Fibroblast of skin of left biceps (primary cell): ENCODE results near the gene ADAM22.

Source experiments
- DNase-seq, 2 experiments: peaks; one replicate each; pipeline ENCODE4 v3.0.0-alpha.2; 2013; ENCODE audit warnings: low read depth in 2 of 2

The ADAM22 gene

DNA sequence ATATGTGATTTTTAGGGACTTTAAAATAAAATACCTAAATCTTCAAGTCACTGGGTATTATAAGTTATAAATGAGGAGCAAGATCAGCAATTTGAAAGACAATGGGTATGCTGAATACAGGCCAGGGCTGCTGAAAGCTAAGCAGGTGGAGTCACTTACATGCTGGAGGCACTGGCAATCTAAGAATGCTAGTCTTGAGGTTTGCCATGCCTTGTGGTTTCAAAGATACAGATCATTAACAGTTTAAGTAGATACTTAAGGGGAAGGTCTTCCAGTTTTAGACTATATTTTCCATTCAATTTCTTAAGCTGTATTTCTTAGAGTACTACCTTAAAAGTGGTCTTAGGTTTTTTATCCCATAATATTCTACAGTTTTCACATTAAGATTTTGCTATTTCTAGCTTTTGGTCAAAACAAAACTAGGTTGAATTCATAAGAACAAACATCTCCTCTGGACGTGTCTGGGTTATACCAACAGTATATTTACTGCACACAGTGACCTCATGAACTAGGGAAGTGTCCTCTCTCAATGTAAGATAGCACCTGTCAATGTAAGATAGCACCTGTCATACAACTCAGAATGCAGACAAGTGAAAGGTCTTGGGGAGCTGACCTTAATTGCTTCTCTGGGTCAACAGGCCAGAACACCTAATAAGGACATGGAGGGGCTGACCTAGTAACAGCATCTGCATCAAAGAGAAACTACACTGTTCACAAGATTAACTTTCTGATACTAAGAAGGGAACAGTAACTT is 283.8 kb downstream of the ADAM22 start:
- no peak for DNase-seq

DNA sequence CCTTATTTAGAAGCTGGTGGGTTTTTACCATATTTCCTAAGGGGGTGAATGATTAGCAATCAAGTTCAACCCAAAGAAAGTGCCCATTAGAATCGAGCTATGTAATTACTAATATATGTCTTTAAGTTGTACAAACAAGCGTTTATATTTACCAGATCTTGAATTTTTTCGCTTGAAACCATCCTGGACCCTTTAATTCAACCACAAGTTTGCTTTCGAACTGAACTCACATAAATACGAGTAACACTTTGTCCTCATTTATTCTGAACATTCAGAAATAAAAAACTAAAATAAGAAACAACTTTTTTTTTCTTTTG is 284.3 kb downstream of the ADAM22 start:
- no peak for DNase-seq

DNA sequence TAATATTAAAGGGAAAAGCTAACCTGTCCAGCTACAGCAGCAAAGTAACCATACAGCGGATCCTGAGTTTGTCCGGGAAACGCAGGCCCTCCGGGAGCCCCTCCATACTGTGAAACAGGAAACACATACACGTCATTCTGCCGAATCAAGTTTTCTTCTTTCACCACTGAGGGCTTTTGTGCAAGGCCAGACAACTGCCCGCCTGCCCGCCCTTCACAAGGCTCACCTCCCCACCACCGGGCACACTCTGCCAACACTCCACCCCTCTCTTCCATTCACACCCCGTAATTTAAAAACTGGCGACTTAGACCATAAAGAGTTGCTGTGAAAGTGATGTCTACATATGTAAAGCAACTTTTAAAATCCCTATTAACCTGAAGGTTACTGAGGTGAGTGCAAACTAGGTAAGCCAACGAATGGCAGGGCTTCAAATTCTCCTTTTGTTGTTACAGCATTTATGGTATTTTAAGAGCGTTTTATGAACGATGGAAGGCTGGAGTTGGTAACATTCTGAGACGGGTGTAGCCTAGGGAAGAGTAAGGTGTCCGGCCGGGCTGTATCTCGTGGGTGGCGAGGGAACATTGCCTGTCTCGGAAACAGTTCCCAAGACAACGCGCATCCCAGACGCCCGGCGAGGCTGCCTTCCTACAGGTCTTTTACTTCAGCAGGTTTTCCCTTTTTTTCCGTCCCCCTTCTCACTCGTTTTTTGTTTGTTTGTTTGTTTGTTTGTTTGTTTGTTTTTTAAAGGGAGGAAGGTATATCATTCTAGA is 285.0 kb downstream of the ADAM22 start:
- no peak for DNase-seq

DNA sequence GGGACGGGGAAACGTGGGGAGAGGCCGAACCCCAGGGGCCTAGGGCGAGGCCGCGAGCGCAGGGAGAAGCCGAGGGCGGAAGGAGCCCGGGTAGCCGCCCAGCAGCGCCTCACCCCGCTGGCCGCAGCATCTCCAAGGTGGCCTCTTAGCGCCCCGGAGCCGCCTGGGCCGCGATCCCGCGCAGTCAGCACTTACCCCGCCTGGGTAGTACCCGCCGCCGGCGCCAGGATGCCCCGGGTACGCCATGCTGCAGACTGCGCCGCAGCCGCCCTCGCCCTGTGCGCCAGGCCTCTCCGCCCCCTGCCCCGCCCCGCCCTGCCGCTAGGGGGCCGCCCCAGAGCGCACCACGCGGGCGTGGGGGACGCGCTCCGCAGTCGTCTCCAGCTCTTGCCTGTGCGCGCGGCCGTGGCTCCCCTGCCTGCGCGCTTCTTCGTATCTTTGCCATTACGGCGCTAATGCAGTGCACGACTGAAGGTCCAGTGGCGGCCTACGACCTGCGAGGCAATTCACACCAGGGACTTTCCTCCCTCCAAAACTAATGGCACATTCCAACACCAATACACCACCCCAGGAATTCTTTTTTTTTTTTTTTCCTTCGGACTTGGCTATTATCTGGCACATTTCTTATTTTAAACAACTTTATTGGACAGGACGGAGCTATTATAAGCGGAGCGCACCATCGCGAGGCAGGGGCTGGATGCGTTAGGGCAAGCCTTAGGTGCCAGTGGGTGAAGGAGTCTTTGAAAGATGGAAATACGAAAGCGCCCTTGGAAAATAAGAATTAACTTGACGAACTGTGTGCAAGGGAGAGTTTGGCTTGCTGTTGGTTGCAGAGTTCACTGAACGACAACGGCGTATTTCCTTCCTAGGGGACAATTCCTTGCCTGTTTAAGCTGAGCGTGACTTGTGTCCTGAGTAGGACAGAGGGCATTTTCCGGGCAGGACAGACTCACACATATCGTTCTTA is 286.0 kb downstream of the ADAM22 start, which contains the start of gene SRI:
Gene SRI (minus strand): TSS at position 258 of the 967 bp plus-strand sequence. CDS start 12 bp downstream, at position 246.
- peak; percentile 55 to 60 for DNase-seq

DNA sequence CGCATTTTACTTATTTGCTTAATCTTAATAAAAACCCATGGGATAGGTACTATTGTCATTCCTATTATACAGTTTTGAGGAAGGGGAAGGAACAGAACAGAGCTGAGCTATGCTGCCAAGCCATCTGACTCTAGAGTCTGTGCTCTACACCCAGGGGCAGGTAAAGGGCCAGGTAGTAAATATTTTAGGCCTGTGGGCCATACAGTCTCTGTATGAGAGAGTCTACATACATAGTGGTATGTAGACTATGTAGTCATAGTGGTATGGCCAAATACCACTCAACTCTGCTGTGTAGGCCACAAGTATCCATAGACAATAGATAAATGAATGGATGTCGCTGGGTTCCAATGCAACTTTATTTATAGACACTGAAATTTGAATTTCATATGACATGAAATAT is 289.2 kb downstream of the ADAM22 start:
- no peak for DNase-seq

DNA sequence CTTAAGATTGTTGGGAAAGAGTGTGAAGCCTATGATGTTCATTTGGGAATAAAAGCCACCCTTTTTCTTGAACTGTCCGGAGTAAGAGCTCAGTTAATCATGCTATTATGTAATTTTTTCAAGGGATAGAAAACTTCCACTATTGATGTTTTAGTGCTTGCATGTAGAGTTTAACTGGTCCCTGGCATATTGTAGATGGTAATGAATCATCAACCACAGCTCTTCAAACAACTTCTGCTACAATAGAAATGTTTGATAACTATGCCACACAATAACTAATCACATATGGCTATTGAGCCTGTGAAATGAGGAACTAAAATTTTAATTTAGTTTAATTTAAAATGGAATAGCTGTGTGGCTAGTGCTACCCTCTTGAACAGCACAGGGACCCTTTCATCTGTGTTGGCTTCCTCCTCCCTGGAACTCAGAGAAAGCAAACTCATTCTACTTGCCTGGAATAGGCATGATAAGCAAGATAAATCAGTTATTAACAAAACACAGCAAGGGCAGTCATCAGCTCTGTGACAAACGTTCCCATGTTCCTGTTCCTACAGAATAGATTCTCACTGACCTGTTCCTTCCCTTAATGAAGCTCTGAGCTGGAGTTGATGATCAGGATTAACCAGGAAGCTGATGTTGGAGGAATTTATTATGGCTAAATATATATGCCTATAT is 290.7 kb downstream of the ADAM22 start:
- DNase-seq: no peak

DNA sequence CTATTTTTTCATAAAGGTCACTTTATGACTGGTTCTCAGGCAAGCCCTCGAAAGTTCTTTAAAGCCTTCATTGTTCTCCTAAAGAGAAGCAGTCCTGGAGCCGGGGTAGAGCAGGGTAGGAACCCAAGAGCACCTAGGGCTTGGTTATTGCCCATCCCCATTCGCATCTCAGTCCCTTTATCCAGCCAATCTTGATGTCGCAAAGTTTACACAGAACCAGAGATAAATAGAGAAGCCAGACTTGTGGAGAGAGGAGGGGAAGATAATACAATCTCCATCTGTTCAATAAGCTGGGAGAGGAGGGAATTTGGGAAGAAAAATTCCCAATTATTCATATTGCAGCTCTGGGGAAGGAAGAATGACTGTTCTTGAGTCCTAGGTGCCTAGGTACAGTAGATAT is 292.1 kb downstream of the ADAM22 start:
- no peak for DNase-seq

DNA sequence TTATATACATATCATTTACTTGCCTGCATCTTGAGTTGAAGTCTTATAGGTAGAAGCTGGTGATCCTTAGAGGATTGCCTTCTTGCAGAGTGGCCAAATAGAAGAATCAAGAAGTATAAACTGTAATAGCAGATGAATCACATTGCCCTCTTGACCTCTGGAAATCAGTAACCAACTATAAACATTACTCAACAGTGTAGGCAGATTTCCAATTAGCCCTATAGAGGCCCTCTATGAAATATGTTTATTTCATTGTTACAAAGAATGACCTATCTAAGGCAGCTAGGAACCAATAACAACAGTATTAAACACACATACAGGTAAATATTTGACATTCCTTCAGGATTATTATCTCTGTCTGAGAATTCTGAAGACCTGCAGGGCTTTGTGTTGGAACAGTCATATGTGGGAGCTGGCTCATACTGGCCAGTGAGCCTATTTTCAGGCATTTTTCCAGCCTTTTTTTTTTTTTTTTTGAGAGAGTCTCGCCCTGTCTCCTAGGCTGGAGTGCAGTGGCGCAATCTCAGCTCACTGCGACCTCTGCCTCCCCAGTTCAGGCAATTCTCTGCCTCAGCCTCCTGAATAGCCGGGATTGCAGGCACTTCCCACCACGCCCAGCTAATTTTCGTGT is 292.9 kb downstream of the ADAM22 start:
- peak in 1 of 2 experiments; percentile 26 for DNase-seq

DNA sequence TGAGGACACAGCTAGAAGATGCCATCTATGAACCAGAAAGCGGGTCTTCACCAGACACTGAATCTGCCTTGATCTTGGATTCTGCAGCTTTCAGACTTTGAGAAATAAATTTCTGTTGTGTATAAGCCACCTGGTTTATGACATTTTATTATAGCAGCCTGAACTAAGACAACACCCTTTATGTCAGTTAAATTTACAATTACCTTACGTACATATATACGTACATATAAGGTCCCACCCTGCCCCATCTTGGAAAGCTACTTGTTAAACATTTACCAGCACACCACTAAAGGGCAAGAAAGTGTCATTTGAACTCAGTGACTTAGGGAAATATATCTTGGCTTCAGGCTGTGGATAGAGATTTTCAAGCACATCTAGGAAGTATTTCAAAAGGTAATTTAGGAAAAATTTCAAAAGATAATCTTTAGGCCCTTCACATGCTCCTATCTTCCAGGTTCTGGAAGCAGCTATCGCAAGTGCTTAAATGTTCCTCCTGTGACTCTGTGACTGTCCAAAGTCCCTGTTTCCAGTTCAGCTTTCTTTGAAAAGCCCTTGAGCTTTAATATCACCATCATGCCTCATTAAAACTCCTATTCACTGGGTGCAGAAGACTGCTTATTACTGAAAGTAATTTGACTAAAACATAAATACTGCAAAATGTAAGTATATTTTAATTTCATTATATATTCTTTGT is 295.4 kb downstream of the ADAM22 start:
- DNase-seq: no peak

DNA sequence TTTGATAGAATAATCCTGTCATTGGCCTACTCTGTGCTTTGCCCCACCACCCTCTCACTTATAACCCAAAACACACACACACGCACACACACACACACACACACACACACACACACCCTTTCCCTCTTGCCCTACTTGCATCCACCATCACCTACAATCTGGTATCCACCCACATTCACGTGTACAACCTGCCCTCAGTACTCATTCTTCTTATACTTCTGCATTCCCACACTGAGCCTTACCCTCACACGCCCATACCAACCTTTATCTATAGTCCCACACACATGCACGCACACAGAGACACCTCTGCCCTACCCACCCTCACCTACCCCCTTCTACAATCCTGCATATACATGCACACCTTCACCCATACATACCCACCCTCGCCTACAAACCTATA is 296.6 kb downstream of the ADAM22 start:
- no peak for DNase-seq

DNA sequence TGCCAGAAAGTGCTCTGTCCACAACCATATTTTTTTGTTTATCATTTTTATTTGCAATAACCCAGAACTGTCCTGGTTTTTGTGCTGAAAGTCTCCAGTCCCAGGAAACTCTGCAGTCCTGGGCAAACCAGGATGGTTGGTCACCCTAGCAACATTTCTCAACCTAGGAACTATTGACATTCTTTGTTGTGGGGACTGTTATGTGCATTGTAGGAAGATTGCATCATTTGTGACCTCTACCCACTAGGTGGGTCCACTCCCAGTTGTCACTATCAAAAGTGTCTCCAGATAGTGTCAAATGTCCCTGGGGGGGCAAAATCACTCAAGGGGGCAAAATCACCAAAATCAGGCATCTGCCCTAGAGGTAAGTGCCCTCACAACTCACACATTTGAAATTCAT is 299.8 kb downstream of the ADAM22 start:
- no peak for DNase-seq

DNA sequence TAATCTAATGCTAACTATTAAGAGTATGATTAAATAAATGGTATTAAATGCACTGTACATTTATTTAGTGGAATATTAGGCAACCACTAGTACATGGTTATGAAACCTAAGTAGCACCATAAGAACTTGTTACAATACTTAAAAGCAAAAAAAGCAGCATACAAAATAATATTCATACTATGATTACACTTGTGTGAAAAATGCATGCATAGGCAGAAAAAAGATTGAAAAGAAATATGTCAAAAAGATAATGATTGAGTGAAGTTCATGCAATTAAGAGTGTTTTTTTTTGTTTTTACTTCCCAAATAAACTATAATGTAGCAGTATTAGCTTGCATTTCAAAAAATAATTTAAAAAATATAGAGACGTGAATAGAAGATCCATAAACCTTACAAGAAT is 305.8 kb downstream of the ADAM22 start:
- no peak for DNase-seq

DNA sequence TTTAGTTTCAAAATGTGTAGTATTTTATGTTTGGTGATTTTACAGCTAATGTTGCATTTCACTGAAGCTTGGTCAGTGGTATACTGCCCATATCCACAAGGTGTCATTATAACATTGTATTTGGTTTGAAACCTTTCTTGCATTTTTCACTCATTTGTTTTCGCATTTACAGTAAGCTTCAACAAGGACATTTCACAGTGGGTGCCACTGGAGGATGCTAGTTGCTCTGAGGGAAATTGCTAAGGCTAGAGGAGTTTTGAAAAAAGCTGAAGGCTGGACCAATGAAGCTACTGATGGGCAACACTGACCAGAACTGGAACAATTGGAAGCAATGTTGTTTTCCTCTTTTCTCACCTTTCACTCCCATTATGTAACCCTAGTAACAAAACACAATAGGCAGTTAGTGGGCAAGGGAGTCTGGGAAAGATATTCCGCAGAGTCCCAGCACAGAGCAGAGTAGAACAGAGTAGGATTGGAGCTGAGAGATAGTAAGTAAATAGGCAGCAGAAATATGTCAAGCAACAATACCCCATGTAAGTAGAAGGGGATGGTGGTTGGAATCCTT is 309.4 kb downstream of the ADAM22 start:
- DNase-seq: no peak

DNA sequence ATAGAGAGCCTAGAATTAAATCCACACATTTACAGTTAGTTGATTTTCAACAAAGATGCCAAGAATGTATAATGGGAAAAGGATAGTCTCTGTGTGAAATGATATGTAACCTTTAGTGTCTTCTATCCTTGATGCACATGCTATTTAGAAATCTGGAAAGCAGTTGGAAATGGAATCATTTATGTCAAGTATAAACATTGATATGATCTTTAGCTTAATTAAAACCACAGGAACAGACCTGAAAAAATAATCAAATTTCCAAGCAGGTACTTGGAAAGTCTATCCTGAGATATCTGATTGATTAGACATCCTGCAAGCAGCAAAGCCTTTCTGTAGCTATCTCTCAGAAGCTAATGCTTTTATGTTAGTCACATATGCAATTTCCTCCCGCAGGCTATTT is 310.2 kb downstream of the ADAM22 start:
- DNase-seq: no peak
